SH-SY5Y (cell line): Measurements from ENCODE around the gene MMP15.

ENCODE experiments used
- GATA2 ChIP-seq: IDR thresholded peaks from 2 replicates; pipeline ENCODE4 v1.6.1; 2011; ENCODE audit warnings: mild to moderate bottlenecking, low read depth, low read length
- GATA3 ChIP-seq: IDR thresholded peaks from 2 replicates; pipeline ENCODE4 v1.6.1; 2011; ENCODE audit warnings: low read depth, mild to moderate bottlenecking, low read length, moderate library complexity

The MMP15 gene

DNA sequence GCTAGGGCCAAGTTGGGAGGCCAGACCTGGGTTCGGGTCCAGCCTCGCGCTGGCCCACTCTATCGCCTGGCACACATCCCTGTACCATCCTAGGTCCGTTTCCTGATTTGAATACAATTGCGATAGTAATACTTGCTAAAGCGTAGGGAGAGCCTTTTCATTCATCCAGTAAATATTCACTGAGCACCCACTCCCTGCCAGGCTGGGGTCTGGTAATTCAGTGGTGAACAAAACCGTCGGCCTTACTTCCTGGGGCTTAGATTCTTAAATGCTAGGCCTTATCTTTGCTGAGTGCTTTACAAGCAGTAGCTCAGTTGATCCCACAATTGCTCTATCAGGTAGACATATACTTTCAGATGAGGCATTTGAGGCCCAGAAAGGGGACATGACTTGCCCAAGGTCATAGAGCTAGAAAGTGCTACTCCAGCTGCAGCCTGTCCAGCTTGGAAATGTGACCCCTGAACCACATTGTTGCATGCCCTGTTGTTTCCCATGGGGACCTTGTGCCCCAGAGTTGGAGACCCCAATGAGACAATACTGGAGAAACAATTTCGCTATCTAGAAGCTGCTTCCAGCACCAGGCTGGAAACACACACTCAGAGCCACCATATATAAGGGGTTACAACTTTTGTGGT, 23.7 kb upstream of the MMP15 start:
- TF ChIP-seq GATA2 (no peak), GATA3 (no peak)

DNA sequence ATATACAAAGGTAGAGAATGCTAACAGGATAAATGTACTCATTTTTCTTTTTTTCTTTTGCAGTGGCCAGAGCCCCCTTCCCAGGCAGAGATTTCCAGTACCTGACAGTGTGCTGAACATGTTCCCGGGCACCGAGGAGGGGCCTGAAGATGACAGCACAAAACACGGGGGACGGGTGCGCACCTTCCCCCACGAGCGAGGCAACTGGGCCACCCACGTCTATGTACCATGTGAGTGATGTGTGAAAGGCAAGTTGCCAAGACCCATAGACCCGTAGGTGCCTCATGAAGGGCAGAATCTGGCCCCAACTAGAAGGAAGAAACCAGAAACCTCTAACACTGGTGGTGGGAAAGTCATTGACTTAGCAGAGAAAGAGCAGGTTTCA, 23.1 kb upstream of the MMP15 start:
- TF ChIP-seq GATA2 (no peak), GATA3 (no peak)

DNA sequence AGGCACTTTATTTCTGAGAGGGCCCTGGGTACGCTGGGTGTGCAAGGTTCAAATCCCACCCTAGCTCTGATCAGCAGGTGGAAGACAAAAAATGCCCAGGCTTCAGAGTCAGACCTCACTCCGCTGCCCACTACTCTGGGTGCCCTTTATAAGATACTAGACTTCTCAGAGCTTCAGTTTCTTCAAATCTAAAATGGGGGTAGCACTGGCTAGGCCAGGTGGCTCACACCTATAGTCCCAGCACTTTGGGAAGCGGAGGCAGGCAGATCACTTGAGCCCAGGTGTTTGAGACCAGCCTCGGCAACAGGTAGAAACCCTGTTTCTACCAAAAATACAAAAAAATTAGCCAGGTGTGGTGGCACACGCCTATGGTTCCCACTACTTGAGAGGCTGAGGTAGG, 22.6 kb upstream of the MMP15 start:
- TF ChIP-seq GATA3 (no peak), GATA2 (no peak)

- TF ChIP-seq GATA3 (no peak), GATA2 (no peak)
These were observed 15.6 kb upstream of the MMP15 start for GRCh38 chr16:58009856-58010416.

DNA sequence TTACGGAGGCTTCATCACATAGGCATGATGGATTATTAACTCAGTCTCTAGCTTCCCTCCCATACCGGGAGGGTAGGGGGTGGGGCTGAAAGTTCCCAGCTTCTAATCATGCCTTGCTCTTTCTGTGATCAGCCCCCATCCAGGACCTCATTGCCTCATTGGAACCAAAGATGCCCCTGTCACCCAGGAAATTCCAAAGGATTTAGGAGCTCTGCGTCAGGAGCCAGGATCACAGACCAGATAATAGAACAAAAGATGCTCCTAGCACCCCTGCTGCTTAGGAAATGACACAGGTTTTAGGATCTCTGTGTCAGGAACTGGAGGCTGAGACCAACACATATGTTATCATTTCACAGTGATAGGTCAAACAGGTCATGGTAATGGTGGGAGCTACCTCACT, 14.7 kb upstream of the MMP15 start:
- no peak for TF ChIP-seq GATA3
- TF ChIP-seq GATA2, result no peak

- TF ChIP-seq GATA2 (no peak), GATA3 (no peak)
These were observed 13.9 kb upstream of the MMP15 start for GRCh38 chr16:58011652-58012051.

DNA sequence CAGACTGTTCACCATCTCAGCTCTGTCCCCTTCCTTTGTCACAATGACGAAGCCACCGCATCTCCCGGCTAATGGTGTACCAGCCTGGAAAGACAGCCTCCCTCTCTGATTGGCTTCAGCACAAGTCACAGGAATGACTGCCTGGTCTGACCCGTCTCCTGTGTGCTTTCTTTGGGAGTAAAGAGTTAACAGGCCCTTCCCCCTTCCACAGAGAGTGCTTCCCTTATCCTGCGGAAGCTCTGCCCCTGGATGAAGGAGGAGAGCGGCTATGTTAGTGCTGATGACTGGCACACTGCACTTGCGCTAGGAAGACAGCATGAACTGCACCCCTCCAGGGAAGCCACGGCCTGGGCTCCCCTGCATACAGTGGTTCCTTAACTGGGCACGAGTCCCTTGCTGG, 13.1 kb upstream of the MMP15 start:
- TF ChIP-seq GATA2 (no peak), GATA3 (no peak)

GRCh38 chr16:58013201-58013956, 12.2 kb upstream of the MMP15 start:
- no peak for TF ChIP-seq GATA2
- no peak for TF ChIP-seq GATA3

GRCh38 chr16:58016840-58017446, 8.6 kb upstream of the MMP15 start:
- no peak for TF ChIP-seq GATA2
- no peak for TF ChIP-seq GATA3

GRCh38 chr16:58018803-58019202, 6.8 kb upstream of the MMP15 start:
- TF ChIP-seq GATA2 (no peak), GATA3 (no peak)

DNA sequence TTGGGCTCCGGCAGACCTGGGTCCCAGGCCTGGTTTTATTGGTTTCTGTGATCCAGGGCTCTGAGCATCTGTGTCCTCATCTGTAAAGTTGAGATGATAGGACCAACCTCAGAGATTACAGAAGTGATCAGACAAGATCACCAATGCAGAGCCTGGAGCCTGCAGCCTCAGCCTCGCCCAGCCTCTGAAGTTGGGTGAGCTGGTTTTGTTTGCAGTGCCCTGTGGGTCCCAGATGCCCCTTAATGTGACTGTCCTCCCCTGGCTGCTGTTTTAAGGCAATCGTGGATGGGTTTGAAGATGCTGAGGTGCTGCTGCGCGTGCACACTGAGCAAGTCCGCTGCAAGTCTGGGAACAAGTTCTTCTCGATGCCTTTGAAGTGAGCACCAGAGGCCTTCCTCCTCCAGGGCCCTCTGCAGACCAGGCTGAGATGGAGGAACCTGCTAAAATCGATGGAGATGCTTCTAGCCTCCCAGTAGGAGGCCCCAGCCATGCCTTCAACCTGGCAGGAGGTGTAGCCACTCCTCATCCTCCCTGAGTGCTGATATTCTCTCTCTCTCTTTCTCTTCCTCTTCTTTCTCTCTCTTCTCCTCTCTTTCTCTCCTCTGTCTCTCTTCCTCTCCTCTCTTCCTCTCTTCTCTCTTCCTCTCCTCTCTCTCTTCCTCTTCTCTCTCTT, 5.6 kb upstream of the MMP15 start:
- TF ChIP-seq GATA3, result no peak

DNA sequence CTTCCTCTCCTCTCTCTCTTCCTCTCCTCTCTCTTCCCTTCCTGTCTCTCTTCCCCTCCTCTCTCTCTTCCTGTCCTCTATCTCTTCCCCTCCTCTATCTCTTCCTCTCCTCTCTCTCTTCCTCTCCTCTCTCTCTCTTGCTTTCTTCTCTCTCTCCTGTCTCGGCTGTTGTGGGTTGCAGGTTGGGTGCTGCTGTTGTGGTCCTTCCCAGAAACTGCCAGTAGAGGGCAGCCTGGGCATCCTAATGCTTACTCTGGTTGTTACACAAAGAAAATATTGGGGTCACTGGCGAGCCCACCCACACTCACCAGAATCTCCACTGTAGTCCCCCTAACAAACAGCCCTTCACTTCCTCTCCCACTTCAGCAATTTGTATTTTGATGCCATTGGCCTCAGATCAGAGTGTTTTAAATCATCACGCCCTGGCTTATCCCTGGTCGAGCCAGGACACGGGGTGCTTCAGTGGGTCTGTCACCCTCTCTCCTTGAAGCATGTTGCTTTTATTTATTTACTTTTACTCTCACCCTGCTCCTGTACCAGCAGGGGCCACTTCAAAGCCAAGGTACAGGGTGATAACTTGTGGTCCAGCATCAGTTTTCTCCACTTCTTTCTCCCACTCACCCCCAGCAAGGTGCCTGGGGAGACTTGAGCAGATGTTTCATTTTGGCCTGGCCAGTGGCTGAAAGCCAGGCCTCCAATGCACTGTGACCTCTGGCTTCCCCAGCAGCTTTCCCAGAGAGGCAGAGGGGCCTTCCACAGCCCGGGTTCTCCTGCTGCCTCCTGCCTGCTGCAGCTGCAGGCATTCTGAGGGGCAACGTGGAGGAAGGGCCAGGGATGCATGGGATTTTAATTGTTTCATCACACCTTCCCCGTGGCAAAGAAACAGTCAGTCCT, 4.7 kb upstream of the MMP15 start:
- TF ChIP-seq GATA3 (no peak), GATA2 (no peak)
